ENCODE data around the gene SEMA3G.

DNA sequence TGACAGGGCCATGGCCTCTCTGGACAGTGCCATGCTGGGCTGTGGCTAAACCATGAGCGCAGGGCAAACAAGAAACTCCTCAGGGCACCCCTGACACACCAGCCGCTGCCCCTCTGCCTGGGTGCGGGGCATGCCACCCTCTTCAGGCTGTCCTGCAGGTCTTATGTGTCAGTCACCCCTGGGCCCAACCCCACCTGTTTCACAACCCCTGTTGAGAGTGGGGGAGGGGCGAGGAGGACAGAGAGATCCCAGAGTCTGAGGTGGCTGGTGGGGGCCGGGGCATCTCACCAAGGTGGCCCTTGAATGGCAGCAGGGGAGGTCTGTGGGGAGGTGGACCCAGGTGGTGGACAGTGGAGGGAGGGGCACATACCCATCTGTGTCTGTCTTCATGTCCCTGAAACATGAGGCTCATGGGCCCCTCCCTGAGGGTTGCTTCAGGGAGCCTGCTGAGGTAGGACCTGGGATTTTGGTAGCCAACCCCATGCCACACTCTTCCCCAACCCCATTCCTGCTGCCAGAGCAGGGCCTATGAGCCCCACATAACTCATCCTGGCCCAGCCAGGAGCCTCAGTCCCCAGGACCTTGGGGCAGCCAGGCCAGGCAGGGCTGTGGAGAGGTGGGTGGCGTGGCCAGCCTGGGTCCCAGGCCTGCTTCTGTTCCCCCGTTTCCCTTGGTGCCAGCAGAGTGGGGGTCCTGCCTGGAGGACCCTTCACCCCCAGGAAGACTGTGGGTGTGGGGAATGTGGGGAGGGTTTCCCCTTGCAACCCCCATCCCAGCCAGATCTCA is 48.5 kb upstream of the SEMA3G start:
- TF ChIP-seq POLR2AphosphoS5 (IDR thresholded peaks at IDR 0.05; ENCODE audit: low read depth, low read length) = no peak
- TF ChIP-seq TAF1 (IDR thresholded peaks at IDR 0.05; ENCODE audit: borderline replicate concordance, insufficient read depth, low read length) = no peak
- TF ChIP-seq SIN3A (IDR thresholded peaks at IDR 0.05; ENCODE audit: borderline replicate concordance, insufficient read depth, low read length) = no peak
- TF ChIP-seq REST (IDR thresholded peaks at IDR 0.05; ENCODE audit: insufficient read depth in 1 of 2, low read depth in 2 of 2, low read length in 2 of 2) = no peak
